ENCODE data around the gene STK17A. TPM values are rescaled to one million over a fixed set of nuclear protein-coding genes. Genes with fewer than 3 reads are reported as not detected.
"Not testable (repeated sequence)": the region's sequence is repeated elsewhere in the genome, so short reads cannot be mapped to it uniquely, and the experiment has no call there.

Gene STK17A
- total RNA-seq, 1 experiment from 2014 or later = 47.0 TPM

DNA sequence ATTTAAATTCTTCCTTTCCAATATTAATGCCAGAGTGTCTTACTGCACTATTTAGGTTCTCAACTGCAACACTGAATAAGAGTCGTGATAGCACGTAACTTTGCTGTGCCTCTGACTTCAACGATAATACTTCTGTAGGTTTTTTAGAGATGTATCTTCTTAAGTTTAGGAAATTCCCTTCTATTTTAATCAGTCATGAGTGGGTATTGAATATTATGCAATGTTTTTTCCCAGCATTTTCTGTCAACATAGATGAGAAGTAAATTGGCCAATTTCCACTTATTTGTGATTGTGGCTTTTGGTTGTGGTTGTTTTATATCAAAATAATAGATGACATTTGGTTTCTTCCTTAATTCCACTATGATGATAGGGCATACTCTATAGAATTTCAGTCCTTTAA is 6.7 kb upstream of the STK17A start:
- Histone ChIP-seq H3K36me3 (no peaks in the 10 kb centered on the region), H3K27me3 (replicated peaks) (no peaks in the 10 kb centered on the region), H3K4me1 (replicated peaks) (peaks cover 11% of the 10 kb centered on the region), H3K27ac (no peak overlapping the region), H3K4me3 (no peak overlapping the region), H3K9me3 (replicated peaks) (no peaks in the 10 kb centered on the region)
- no peak for DNase-seq (ENCODE audit: low read depth in 1 of 2, low spot score in 2 of 2)

DNA sequence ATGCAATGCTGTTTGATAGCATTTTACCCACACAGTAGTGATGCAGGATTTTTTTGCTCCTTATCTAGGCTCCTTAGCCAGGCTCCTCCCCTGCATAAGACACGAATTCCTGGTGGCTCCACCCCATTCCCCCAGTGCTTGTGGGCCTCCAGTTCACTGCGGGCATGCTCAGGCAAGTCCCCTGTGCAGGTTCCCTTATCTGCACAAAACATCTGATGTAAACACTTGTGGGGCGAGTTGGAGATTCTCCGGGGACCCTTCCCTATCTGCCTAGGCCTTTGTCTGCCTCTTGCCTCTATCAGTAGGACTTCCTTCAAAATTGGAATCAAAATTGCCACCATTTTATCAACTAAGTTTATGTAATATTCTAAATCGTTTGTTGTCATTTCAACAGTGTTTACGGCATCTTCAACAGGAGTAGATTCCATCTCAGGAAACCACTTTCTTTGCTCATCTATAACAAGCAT is 5.4 kb upstream of the STK17A start:
- no peaks in the 10 kb centered on the region for H3K36me3 ChIP-seq
- no peak overlapping the region for H3K4me3 ChIP-seq
- peaks cover 7% of the 10 kb centered on the region for H3K4me1 ChIP-seq (replicated peaks)
- H3K27ac ChIP-seq = no peak overlapping the region
- no peaks in the 10 kb centered on the region for H3K27me3 ChIP-seq (replicated peaks)
- no peaks in the 10 kb centered on the region for H3K9me3 ChIP-seq (replicated peaks)
- no peak for DNase-seq (ENCODE audit: low read depth in 1 of 2, low spot score in 2 of 2)

- Histone ChIP-seq H3K4me1 (replicated peaks) (peaks cover 24% of the 10 kb centered on the region), H3K9me3 (replicated peaks) (0 out of 2 replicates have a peak, but pooled peaks cover 6% of the 10 kb centered on the region), H3K27me3 (replicated peaks) (no peaks in the 10 kb centered on the region), H3K4me3 (peak overlapping the region; percentile 99), H3K36me3 (peaks cover 8% of the 10 kb centered on the region), H3K27ac (peak overlapping the region; percentile 91)
- peak; percentile 72 to 80 for DNase-seq (ENCODE audit: low read depth in 1 of 2, low spot score in 2 of 2)
Observed at GRCh38 chr7:43583424-43584194, 701 bp downstream of the STK17A start.

- peak overlapping the region; percentile 91 for H3K27ac ChIP-seq
- H3K4me3 ChIP-seq = peak overlapping the region; percentile 99
- DNase-seq (ENCODE audit: low read depth in 1 of 2, low spot score in 2 of 2) = peak in 1 of 2 experiments; percentile 26
- H3K4me1 ChIP-seq (replicated peaks) = peaks cover 24% of the 10 kb centered on the region
- H3K36me3 ChIP-seq = peaks cover 8% of the 10 kb centered on the region
- H3K9me3 ChIP-seq (replicated peaks) = 0 out of 2 replicates have a peak, but pooled peaks cover 6% of the 10 kb centered on the region
- H3K27me3 ChIP-seq (replicated peaks) = no peaks in the 10 kb centered on the region
Observed at GRCh38 chr7:43584195-43584586, 1.3 kb downstream of the STK17A start.

DNA sequence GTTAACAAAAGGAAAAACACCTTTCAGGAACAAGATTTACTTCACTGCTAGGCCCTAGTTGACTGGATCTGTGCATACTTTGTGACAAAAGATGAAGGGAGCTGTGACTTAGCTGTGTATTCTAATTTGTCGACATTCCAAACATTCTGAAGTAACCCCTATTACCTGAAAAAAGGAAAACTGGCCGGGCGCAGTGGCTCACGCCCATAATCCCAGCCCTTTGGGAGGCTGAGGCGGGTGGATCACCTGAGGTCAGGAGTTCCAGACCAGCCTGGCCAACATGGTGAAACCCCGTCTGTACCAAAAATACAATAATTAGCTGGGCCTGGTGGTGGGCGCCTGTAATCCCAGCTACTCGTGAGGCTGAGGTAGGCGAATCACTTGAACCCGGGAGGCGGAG is 1.8 kb downstream of the STK17A start:
- Histone ChIP-seq H3K4me1 (replicated peaks) (peaks cover 24% of the 10 kb centered on the region), H3K4me3 (peak overlapping the region; percentile 99), H3K27ac (peak overlapping the region; percentile 9; the same call in 1 of the 2 replicates)
- DNase-seq (ENCODE audit: low read depth in 1 of 2, low spot score in 2 of 2); H3K27me3 ChIP-seq (replicated peaks); H3K9me3 ChIP-seq (replicated peaks); H3K36me3 ChIP-seq: not testable (repeated sequence)

GRCh38 chr7:43585562-43585961 is 2.7 kb downstream of the STK17A start:
- Histone ChIP-seq H3K36me3 (peaks cover 8% of the 10 kb centered on the region), H3K27me3 (replicated peaks) (no peaks in the 10 kb centered on the region), H3K4me3 (no peak overlapping the region), H3K4me1 (replicated peaks) (peaks cover 24% of the 10 kb centered on the region), H3K9me3 (replicated peaks) (0 out of 2 replicates have a peak, but pooled peaks cover 6% of the 10 kb centered on the region), H3K27ac (no peak overlapping the region)
- no peak for DNase-seq (ENCODE audit: low read depth in 1 of 2, low spot score in 2 of 2)

DNA sequence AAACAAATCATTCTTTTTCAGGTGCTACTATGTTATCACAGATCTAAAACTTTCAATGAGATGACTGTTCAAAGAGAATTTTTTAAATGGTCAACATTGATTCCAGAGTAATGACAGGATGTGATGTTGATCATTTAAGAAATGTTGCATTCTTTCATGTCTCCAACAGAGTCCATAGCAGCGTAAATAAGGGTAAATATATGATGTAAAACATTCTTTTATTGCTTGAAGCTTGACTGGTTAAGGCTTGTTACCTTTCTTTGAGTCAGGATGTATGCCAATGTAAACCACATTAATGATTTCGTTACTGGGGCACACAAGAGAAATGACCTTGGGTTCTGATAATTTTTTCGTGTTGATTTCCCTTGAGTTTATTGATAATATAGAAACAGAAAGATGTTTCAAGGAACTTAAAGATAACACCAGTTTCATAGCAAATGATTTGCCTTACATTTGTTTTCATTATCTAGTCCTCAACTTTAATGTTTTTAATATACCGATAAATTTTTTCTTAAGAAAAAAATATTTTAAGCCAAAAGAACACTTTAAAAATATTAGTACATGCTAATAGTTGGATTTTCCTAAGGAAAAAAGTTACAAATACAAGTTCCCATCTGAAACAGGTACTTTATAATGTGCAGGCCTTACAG is 3.5 kb downstream of the STK17A start:
- H3K9me3 ChIP-seq (replicated peaks) = 0 out of 2 replicates have a peak, but pooled peaks cover 6% of the 10 kb centered on the region
- no peak overlapping the region for H3K4me3 ChIP-seq
- peaks cover 31% of the 10 kb centered on the region for H3K4me1 ChIP-seq (replicated peaks)
- H3K27me3 ChIP-seq (replicated peaks) = no peaks in the 10 kb centered on the region
- H3K27ac ChIP-seq = peak overlapping the region; percentile 42
- no peak for DNase-seq (ENCODE audit: low read depth in 1 of 2, low spot score in 2 of 2)
- peaks cover 8% of the 10 kb centered on the region for H3K36me3 ChIP-seq

GRCh38 chr7:43588477-43589132 is 5.7 kb downstream of the STK17A start:
- peaks cover 6% of the 10 kb centered on the region for H3K36me3 ChIP-seq
- no peaks in the 10 kb centered on the region for H3K27me3 ChIP-seq (replicated peaks)
- peaks cover 36% of the 10 kb centered on the region for H3K4me1 ChIP-seq (replicated peaks)
- DNase-seq (ENCODE audit: low read depth in 1 of 2, low spot score in 2 of 2) = no peak
- no peak overlapping the region for H3K4me3 ChIP-seq
- no peak overlapping the region for H3K27ac ChIP-seq
- H3K9me3 ChIP-seq (replicated peaks) = no peaks in the 10 kb centered on the region

DNA sequence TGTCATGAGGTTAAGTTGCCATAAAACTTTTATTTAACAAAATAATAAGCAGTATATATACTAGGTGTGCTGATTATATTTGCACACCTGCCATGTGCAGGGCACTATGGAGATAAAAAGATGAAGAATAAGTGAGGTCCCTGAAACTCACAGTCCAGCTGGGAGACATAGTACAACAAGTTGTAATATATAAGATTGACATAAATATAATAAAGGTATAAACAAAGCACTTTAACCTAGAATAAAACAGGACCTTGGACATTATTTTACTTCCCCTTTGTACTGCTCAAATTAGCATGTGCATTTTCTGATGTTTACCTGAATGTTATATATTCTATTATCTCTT is 6.2 kb downstream of the STK17A start:
- DNase-seq (ENCODE audit: low read depth in 1 of 2, low spot score in 2 of 2) = no peak
- Histone ChIP-seq H3K4me1 (replicated peaks) (peaks cover 36% of the 10 kb centered on the region), H3K27ac (no peak overlapping the region), H3K9me3 (replicated peaks) (no peaks in the 10 kb centered on the region), H3K4me3 (no peak overlapping the region), H3K27me3 (replicated peaks) (no peaks in the 10 kb centered on the region), H3K36me3 (peaks cover 5% of the 10 kb centered on the region; the same call in 1 of the 2 replicates)

DNA sequence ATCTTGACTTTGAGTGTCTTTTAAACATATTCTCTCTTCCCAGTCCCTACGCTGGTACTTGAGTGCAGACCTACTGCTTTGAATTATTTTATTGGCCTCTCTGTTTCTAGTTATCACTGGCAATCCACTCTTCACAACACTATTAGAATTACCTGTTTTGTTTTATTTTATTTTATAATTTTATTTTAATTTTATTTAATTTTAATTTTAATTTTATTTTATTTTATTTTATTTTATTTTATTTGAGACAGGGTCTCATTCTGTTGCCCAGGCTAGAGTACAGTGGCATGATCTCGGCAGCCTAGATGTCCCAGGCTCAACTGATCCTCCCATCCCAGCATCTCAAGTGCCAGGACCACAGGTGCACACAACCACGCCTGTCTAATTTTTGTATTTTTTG is 6.8 kb downstream of the STK17A start:
- no peaks in the 10 kb centered on the region for H3K27me3 ChIP-seq (replicated peaks)
- peaks cover 5% of the 10 kb centered on the region; the same call in 1 of the 2 replicates for H3K36me3 ChIP-seq
- H3K4me3 ChIP-seq = no peak overlapping the region
- H3K27ac ChIP-seq = no peak overlapping the region
- H3K4me1 ChIP-seq (replicated peaks) = peaks cover 30% of the 10 kb centered on the region
- no peaks in the 10 kb centered on the region for H3K9me3 ChIP-seq (replicated peaks)
- DNase-seq (ENCODE audit: low read depth in 1 of 2, low spot score in 2 of 2) = no peak

- H3K4me1 ChIP-seq (replicated peaks) = peaks cover 17% of the 10 kb centered on the region
- H3K9me3 ChIP-seq (replicated peaks) = no peaks in the 10 kb centered on the region
- no peaks in the 10 kb centered on the region for H3K27me3 ChIP-seq (replicated peaks)
- H3K27ac ChIP-seq = no peak overlapping the region
- peaks cover 8% of the 10 kb centered on the region for H3K36me3 ChIP-seq
- DNase-seq (ENCODE audit: low read depth in 1 of 2, low spot score in 2 of 2) = no peak
- H3K4me3 ChIP-seq = no peak overlapping the region
Observed at GRCh38 chr7:43590862-43591557, 8.1 kb downstream of the STK17A start.

DNA sequence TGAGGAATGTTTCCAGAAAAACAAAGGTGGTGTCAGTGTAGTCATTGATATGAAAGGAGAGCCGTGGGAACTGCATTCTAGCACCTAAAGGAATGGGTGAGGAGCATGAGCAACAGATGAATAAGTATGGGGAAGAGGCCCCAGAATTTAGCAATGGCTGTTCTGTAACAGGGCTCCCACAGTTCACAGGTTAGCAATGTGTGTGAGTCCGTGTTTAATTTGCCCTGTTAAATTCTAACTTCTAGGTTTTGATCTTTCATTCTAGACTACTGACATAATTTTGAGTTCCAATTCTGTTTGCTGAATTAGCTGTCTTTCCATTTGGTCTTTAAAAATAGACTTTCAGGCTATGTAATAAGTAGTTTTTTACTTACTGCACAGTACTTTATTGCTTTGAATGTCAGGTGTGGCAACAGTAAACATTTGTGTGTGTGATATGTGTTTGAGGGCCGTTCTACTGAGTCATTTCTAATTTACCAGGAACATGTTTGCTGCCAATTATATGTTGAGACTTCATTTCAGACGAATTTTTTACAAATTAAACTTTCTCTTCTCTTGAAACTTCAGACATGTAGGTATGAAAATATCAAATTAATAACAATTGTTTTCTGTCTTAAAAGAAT is 8.8 kb downstream of the STK17A start:
- Histone ChIP-seq H3K36me3 (peaks cover 14% of the 10 kb centered on the region), H3K27ac (no peak overlapping the region), H3K9me3 (replicated peaks) (no peaks in the 10 kb centered on the region), H3K27me3 (replicated peaks) (no peaks in the 10 kb centered on the region), H3K4me1 (replicated peaks) (peaks cover 17% of the 10 kb centered on the region), H3K4me3 (no peak overlapping the region)
- DNase-seq (ENCODE audit: low read depth in 1 of 2, low spot score in 2 of 2) = no peak

GRCh38 chr7:43592326-43592725 is 9.4 kb downstream of the STK17A start:
- peaks cover 20% of the 10 kb centered on the region for H3K36me3 ChIP-seq
- no peaks in the 10 kb centered on the region for H3K27me3 ChIP-seq (replicated peaks)
- no peaks in the 10 kb centered on the region for H3K9me3 ChIP-seq (replicated peaks)
- H3K27ac ChIP-seq = no peak overlapping the region
- H3K4me3 ChIP-seq = no peak overlapping the region
- peaks cover 17% of the 10 kb centered on the region for H3K4me1 ChIP-seq (replicated peaks)
- DNase-seq (ENCODE audit: low read depth in 1 of 2, low spot score in 2 of 2) = no peak
